GM12878 (cell line): Measurements from ENCODE around the gene RNF152. TPM values are rescaled to one million over a fixed set of nuclear protein-coding genes. Genes with fewer than 3 reads are reported as not detected.

Experiments
- ATAC-seq: fragments of 200-7000 bp; cut with Tn5 transposase; 3 replicates; pipeline ENCODE4 v1.9.1; 2020; ENCODE audit warnings: mild to moderate bottlenecking, moderate library complexity
- BruUV-seq: library from RNA; stranded (reverse); fragments of 400-500 nt; replicated peaks from 2 replicates; lab custom pipeline; 2021; lab: Mats Ljungman, UMichigan
- CTCF ChIA-PET: fragments of 300-600 bp; sonication (Branson Sonifier 250); formaldehyde crosslinking; extraction: SDS; loops from one replicate; lab custom pipeline; 2021; ENCODE audit warnings: inconsistent platforms; lab: Yijun Ruan, JAX
- POLR2A ChIA-PET: fragments of 350-600 bp; formaldehyde crosslinking; extraction: SDS; loops from one replicate; lab custom pipeline; 2021; ENCODE audit warnings: inconsistent platforms; lab: Charles Lee
- RAD21 ChIA-PET: fragments of 300-600 bp; sonication (Branson Sonifier 250); formaldehyde crosslinking; loops from one replicate; lab custom pipeline; 2023; ENCODE audit warnings: antibody characterized with exemption; ENCODE audit not compliant: unreplicated experiment; lab: Charles Lee
- SMC1A ChIA-PET: fragments of 300-600 bp; sonication (Branson Sonifier 250); formaldehyde crosslinking; loops from one replicate; lab custom pipeline; 2023; ENCODE audit not compliant: unreplicated experiment, uncharacterized antibody; lab: Charles Lee
- DNase-seq: peaks from one replicate; pipeline ENCODE4 v3.0.0-alpha.2; 2011; ENCODE audit warnings: low read depth, low spot score
- FAIRE-seq: peaks from 3 replicates; lab custom pipeline; 2011; peaks lifted over from hg19 to GRCh38; lab: Jason Lieb, UNC
- H2AFZ ChIP-seq: 2 replicates; pipeline ENCODE4 v1.6.0; 2011; ENCODE audit warnings: low read depth, low read length, control low read depth; ENCODE audit not compliant: control insufficient read depth
- H3K27ac ChIP-seq: 2 replicates; pipeline ENCODE4 v1.5.1; 2011; ENCODE audit warnings: control low read depth; ENCODE audit not compliant: control insufficient read depth, insufficient read depth
- H3K27me3 ChIP-seq, 2 experiments: replicated peaks in 1 of 2; 2 replicates each; pipeline versions ENCODE4 v1.6.0 to v1.6.1; 2011; ENCODE audit warnings: low read length in 1 of 2; ENCODE audit not compliant: control insufficient read depth in 2 of 2, insufficient read depth in 2 of 2
- H3K36me3 ChIP-seq, 2 experiments: 2 replicates each; pipeline ENCODE4 v1.5.1; 2011; ENCODE audit warnings: low read length in 1 of 2; ENCODE audit not compliant: control insufficient read depth in 2 of 2, insufficient read depth in 2 of 2
- H3K4me1 ChIP-seq: 2 replicates; pipeline ENCODE4 v1.6.1; 2011; ENCODE audit warnings: mild to moderate bottlenecking, low read length, moderate library complexity, mixed read lengths; ENCODE audit not compliant: control insufficient read depth, insufficient read depth
- H3K4me2 ChIP-seq: 2 replicates; pipeline ENCODE4 v1.6.0; 2011; ENCODE audit warnings: control low read depth; ENCODE audit not compliant: control insufficient read depth, insufficient read depth
- H3K4me3 ChIP-seq: fragments of 200-600 bp; sonication (generic); 2 replicates; pipeline ENCODE4 v1.5.1; 2016
- H3K79me2 ChIP-seq: 2 replicates; pipeline ENCODE4 v1.6.0; 2011; ENCODE audit warnings: low read length; ENCODE audit not compliant: control insufficient read depth, insufficient read depth
- H3K9ac ChIP-seq: 2 replicates; pipeline ENCODE4 v1.8.0; 2011; ENCODE audit warnings: low read length, control low read depth, mixed read lengths; ENCODE audit not compliant: control insufficient read depth, insufficient read depth
- H3K9me3 ChIP-seq: replicated peaks from 3 replicates; pipeline ENCODE4 v1.5.1; 2011; ENCODE audit warnings: mild to moderate bottlenecking, low read length; ENCODE audit not compliant: control insufficient read depth, insufficient read depth
- H4K20me1 ChIP-seq: 2 replicates; pipeline ENCODE4 v1.6.0; 2011; ENCODE audit not compliant: control insufficient read depth, insufficient read depth
- BRCA1 ChIP-seq: IDR thresholded peaks from 2 replicates; pipeline ENCODE4 v1.6.1; 2011; ENCODE audit warnings: low read depth, low read length, improper control_type of control experiment
- CREM ChIP-seq: IDR thresholded peaks from 2 replicates; pipeline ENCODE4 v1.6.1; 2014; ENCODE audit warnings: antibody characterized with exemption, low read depth
- IKZF2 ChIP-seq, 2 experiments: fragments of 450-650 bp; IDR thresholded peaks; 2 replicates each; pipeline ENCODE4 v1.6.1; 2017; ENCODE audit warnings: mild to moderate bottlenecking in 2 of 2, moderate library complexity in 2 of 2
- NR2F1 ChIP-seq: fragments of 450-650 bp; conservative IDR thresholded peaks from 2 replicates; pipeline ENCODE4 v1.6.1; 2017; ENCODE audit warnings: mild to moderate bottlenecking
- RAD21 ChIP-seq: IDR thresholded peaks from 2 replicates; pipeline ENCODE4 v1.6.1; 2011; ENCODE audit warnings: mild to moderate bottlenecking, low read depth, low read length, moderate library complexity; ENCODE audit not compliant: insufficient read depth
- RELA ChIP-seq: fragments of 450-650 bp; IDR thresholded peaks from 2 replicates; pipeline ENCODE4 v1.8.0; 2014; ENCODE audit warnings: borderline replicate concordance; ENCODE audit not compliant: partially characterized antibody
- RFX5 ChIP-seq: IDR thresholded peaks from 2 replicates; pipeline ENCODE4 v1.6.1; 2011; ENCODE audit warnings: low read depth, low read length, improper control_type of control experiment
- SIX5 ChIP-seq: IDR thresholded peaks from 2 replicates; pipeline ENCODE4 v1.6.1; 2011; ENCODE audit warnings: mild to moderate bottlenecking, low read depth, low read length, moderate library complexity; ENCODE audit not compliant: severe bottlenecking
- SMAD1 ChIP-seq: fragments of 450-650 bp; IDR thresholded peaks from 2 replicates; pipeline ENCODE4 v1.6.1; 2018; ENCODE audit warnings: mild to moderate bottlenecking, low read depth; ENCODE audit not compliant: partially characterized antibody
- ZSCAN29 ChIP-seq: fragments of 450-650 bp; IDR thresholded peaks from 2 replicates; pipeline ENCODE4 v1.6.1; 2017; ENCODE audit warnings: mild to moderate bottlenecking, moderate library complexity
- whole genome bisulfite sequencing: methylation state at CpG from one replicate; pipeline ENCODE4 v1.1.6; 2016; ENCODE audit warnings: low lambda C conversion rate; ENCODE audit not compliant: insufficient replicate concordance, insufficient coverage; ENCODE audit errors: missing lambda C conversion rate; 5-methylcytosine and 5-hydroxymethylcytosine counted together
- in situ Hi-C: fragments of 300-500 bp; cut with MboI; formaldehyde crosslinking; loops from 9 replicates; pipeline ENCODE4 v1.14.3; 2018; ENCODE audit warnings: mixed read lengths
- intact Hi-C: fragments of 100-400 bp; cut with micrococcal nuclease; formaldehyde crosslinking; loops from one replicate; pipeline ENCODE4 v1.14.2; 2022; ENCODE audit not compliant: unreplicated experiment
- polyA plus RNA-seq, 11 experiments: library from polyadenylated mRNA; depleted of rRNA in 4 of 11; unstranded in 6 of 11; stranded (reverse) in 5 of 11; fragments of >200 nt; fragmentation: Nextera tagmentation in 4 of 11; fragmentation: Illumina TruSeq in 1 of 11; extraction: Ambion mirVana in 4 of 11; extraction: Trizol in 1 of 11; gene quantifications; 1 replicate in 1 of 11; 2 replicates in 10 of 11; pipeline versions ENCODE4 v1.2.1 to v1.2.3, GENCODE V29; 2011 to 2016; ENCODE audit warnings: inconsistent platforms in 2 of 11, missing spikeins in 2 of 11, low read depth in 1 of 11
- total RNA-seq, 4 experiments: library from RNA; depleted of rRNA in 3 of 4; stranded (reverse); fragments of >200 nt in 3 of 4; fragmentation: Illumina TruSeq in 1 of 4; extraction: Trizol in 1 of 4; gene quantifications; 2 replicates each; pipeline versions ENCODE4 v1.2.1 to v1.2.3, GENCODE V29; 2013 to 2021
- TF ChIP-seq, protein P1 (sequence below): IDR thresholded peaks from 2 replicates; pipeline ENCODE4 v1.6.1; 2012; ENCODE audit warnings: low read depth, low read length, improper control_type of control experiment
- TF ChIP-seq, protein P2 (sequence below): fragments of 450-650 bp; IDR thresholded peaks from 2 replicates; pipeline ENCODE4 v1.6.1; 2016; ENCODE audit warnings: mild to moderate bottlenecking
- TF ChIP-seq, protein P3 (sequence below): fragments of 450-650 bp; IDR thresholded peaks from 2 replicates; pipeline ENCODE4 v1.6.1; 2017; ENCODE audit warnings: mild to moderate bottlenecking, moderate library complexity
- TF ChIP-seq, protein P4 (sequence below): fragments of 450-650 bp; IDR thresholded peaks from 2 replicates; pipeline ENCODE4 v1.6.1; 2016; ENCODE audit warnings: mild to moderate bottlenecking

The RNF152 gene
- total and polyA plus RNA-seq, 10 of the 15 experiments (the other 5 are each of a cell fraction or from before 2014, with no cell fraction given): under 0.01 to 0.07 (median 0.03) TPM; not detected in 7

DNA sequence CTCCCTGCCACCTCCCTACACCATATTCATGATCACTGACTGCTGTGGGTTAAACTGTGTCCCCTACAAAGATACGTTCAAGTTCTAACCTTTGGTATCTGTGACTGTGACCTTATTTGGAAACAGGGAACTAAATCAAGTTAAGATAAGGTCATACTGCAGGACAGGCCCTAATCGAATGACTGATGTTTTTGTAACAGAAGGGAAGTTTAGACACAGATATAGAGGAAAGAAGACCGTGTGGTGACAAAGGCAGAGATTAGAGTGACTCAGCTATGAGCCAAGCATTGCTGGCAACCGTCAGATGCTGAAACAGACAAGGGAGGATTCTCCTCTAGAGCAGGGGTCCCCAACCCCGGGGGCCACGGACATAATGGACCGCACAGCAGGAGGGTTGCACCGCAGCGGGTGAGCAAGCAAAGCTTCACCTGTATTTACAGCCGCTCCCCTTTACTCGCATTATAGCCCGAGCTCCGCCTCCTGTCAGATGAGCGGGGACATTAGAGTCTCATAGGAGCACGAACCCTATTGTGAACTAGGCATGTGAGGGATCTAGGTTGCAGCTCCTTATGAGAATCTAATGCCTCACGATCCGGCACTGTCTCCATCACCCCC lies 28.9 kb upstream of the RNF152 start:
- TF ChIP-seq CREM: no peak
- no peak for TF ChIP-seq SIX5
- TF ChIP-seq IKZF2 (IDR thresholded peaks at IDR 0.05): no peak
- TF ChIP-seq, protein P1, sequence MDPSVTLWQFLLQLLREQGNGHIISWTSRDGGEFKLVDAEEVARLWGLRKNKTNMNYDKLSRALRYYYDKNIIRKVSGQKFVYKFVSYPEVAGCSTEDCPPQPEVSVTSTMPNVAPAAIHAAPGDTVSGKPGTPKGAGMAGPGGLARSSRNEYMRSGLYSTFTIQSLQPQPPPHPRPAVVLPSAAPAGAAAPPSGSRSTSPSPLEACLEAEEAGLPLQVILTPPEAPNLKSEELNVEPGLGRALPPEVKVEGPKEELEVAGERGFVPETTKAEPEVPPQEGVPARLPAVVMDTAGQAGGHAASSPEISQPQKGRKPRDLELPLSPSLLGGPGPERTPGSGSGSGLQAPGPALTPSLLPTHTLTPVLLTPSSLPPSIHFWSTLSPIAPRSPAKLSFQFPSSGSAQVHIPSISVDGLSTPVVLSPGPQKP: no peak
- TF ChIP-seq RELA: no peak
- TF ChIP-seq NR2F1: no peak
- TF ChIP-seq RFX5: no peak
- TF ChIP-seq, protein P2, sequence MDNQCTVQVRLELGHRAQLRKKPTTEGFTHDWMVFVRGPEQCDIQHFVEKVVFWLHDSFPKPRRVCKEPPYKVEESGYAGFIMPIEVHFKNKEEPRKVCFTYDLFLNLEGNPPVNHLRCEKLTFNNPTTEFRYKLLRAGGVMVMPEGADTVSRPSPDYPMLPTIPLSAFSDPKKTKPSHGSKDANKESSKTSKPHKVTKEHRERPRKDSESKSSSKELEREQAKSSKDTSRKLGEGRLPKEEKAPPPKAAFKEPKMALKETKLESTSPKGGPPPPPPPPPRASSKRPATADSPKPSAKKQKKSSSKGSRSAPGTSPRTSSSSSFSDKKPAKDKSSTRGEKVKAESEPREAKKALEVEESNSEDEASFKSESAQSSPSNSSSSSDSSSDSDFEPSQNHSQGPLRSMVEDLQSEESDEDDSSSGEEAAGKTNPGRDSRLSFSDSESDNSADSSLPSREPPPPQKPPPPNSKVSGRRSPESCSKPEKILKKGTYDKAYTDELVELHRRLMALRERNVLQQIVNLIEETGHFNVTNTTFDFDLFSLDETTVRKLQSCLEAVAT: no peak
- TF ChIP-seq SMAD1: no peak
- TF ChIP-seq BRCA1: no peak
- no peak for TF ChIP-seq ZSCAN29
- no peak for TF ChIP-seq RAD21
- TF ChIP-seq, protein P3, sequence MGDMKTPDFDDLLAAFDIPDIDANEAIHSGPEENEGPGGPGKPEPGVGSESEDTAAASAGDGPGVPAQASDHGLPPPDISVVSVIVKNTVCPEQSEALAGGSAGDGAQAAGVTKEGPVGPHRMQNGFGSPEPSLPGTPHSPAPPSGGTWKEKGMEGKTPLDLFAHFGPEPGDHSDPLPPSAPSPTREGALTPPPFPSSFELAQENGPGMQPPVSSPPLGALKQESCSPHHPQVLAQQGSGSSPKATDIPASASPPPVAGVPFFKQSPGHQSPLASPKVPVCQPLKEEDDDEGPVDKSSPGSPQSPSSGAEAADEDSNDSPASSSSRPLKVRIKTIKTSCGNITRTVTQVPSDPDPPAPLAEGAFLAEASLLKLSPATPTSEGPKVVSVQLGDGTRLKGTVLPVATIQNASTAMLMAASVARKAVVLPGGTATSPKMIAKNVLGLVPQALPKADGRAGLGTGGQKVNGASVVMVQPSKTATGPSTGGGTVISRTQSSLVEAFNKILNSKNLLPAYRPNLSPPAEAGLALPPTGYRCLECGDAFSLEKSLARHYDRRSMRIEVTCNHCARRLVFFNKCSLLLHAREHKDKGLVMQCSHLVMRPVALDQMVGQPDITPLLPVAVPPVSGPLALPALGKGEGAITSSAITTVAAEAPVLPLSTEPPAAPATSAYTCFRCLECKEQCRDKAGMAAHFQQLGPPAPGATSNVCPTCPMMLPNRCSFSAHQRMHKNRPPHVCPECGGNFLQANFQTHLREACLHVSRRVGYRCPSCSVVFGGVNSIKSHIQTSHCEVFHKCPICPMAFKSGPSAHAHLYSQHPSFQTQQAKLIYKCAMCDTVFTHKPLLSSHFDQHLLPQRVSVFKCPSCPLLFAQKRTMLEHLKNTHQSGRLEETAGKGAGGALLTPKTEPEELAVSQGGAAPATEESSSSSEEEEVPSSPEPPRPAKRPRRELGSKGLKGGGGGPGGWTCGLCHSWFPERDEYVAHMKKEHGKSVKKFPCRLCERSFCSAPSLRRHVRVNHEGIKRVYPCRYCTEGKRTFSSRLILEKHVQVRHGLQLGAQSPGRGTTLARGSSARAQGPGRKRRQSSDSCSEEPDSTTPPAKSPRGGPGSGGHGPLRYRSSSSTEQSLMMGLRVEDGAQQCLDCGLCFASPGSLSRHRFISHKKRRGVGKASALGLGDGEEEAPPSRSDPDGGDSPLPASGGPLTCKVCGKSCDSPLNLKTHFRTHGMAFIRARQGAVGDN: no peak
- TF ChIP-seq, protein P4, sequence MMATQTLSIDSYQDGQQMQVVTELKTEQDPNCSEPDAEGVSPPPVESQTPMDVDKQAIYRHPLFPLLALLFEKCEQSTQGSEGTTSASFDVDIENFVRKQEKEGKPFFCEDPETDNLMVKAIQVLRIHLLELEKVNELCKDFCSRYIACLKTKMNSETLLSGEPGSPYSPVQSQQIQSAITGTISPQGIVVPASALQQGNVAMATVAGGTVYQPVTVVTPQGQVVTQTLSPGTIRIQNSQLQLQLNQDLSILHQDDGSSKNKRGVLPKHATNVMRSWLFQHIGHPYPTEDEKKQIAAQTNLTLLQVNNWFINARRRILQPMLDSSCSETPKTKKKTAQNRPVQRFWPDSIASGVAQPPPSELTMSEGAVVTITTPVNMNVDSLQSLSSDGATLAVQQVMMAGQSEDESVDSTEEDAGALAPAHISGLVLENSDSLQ: no peak
- SMC1A ChIA-PET: no interaction called here
- Histone ChIP-seq H3K9me3 (no peaks in the 10 kb centered on the region), H2AFZ (no peak overlapping the region), H3K9ac (no peak overlapping the region), H3K4me1 (no peaks in the 10 kb centered on the region), H3K79me2 (no peaks in the 10 kb centered on the region), H4K20me1 (no peaks in the 10 kb centered on the region), H3K27ac (no peak overlapping the region), H3K36me3 (no peaks in the 10 kb centered on the region), H3K4me3 (no peak overlapping the region), H3K27me3 (no peaks in the 10 kb centered on the region), H3K4me2 (no peak overlapping the region)
- DNase-seq (no peak), ATAC-seq (no peak), FAIRE-seq (no peak)
- CTCF ChIA-PET: no interaction called here
- 69% methylated on average over 17 of the region's 17 CpGs for WGBS
- intact Hi-C loops: no loop called here
- RAD21 ChIA-PET: no interaction called here
- POLR2A ChIA-PET: no interaction called here
- in situ Hi-C loops: no loop called here
- BruUV-seq: no TSS peak
